ENCODE measurements around the gene ARL6IP6. TPM values are rescaled to one million over a fixed set of nuclear protein-coding genes. Genes with fewer than 3 reads are reported as not detected.

The ARL6IP6 gene
- total RNA-seq: 15.7 TPM
- long read RNA-seq, transcript ARL6IP6-201 (4 exons, 2,805 nt): major isoform, 36 of 52 reads
- long read RNA-seq, partial matches to known transcripts: 1 of 52 reads
- long read RNA-seq, other reads (novel, unspliced or antisense): 14 of 52 reads

DNA sequence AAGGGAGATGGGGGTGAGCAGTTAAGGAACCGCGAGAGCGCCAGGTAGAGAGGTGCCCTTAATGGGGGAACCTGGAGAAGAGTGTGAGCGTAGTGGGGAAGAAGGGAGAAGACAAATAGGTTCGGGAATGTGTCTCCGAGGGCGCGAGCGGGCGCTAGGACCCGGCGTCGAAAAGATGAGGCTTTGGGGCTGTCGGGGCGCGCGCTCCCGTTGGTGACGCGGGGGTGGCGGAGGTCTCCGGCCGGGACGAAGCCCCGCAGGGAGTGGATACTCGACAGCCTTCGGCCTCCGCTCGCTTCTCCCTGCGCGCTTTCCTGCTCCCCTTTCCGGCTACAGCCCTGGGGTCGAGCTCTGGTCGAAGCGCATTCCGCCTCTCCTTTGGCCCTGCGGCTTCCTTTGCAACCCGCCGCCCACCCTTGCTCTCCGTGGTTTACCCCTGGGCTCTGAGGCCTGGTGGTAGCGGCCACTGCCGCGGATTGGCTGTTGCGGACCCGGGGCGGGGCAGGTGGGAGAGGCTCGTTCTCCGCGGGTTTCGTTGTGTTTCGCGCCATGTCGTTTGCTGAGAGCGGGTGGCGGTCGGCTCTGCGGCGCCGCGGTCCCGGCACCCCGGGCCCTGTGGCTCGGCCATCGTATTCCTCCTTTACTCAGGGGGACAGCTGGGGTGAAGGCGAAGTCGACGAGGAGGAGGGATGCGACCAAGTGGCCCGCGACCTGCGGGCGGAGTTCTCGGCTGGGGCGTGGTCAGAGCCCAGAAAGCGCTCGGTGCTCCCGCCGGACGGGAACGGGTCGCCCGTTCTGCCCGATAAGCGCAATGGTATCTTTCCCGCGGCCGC lies at the start of gene ARL6IP6:
Gene ARL6IP6, plus strand, starts transcription at position 545 of the 833 bp plus-strand sequence. Its CDS starts 5 bp downstream, at position 550.
- ATAC-seq (peak; percentile 88), DNase-seq (peak; percentile 97)
- intact Hi-C loops (cut with DNase I): no loop called here
- Histone ChIP-seq H3K4me1 (peaks cover 37% of the 10 kb centered on the region), H3K27me3 (no peaks in the 10 kb centered on the region), H3K9me3 (no peaks in the 10 kb centered on the region), H3K4me3 (peak within 1 kb of the TSS; percentile 96), H3K27ac (peak within 1 kb of the TSS; percentile 97), H3K36me3 (peaks cover 25% of the 10 kb centered on the region)
- TF ChIP-seq, protein P1, sequence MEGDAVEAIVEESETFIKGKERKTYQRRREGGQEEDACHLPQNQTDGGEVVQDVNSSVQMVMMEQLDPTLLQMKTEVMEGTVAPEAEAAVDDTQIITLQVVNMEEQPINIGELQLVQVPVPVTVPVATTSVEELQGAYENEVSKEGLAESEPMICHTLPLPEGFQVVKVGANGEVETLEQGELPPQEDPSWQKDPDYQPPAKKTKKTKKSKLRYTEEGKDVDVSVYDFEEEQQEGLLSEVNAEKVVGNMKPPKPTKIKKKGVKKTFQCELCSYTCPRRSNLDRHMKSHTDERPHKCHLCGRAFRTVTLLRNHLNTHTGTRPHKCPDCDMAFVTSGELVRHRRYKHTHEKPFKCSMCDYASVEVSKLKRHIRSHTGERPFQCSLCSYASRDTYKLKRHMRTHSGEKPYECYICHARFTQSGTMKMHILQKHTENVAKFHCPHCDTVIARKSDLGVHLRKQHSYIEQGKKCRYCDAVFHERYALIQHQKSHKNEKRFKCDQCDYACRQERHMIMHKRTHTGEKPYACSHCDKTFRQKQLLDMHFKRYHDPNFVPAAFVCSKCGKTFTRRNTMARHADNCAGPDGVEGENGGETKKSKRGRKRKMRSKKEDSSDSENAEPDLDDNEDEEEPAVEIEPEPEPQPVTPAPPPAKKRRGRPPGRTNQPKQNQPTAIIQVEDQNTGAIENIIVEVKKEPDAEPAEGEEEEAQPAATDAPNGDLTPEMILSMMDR (IDR thresholded peaks at IDR 0.05): no peak

DNA sequence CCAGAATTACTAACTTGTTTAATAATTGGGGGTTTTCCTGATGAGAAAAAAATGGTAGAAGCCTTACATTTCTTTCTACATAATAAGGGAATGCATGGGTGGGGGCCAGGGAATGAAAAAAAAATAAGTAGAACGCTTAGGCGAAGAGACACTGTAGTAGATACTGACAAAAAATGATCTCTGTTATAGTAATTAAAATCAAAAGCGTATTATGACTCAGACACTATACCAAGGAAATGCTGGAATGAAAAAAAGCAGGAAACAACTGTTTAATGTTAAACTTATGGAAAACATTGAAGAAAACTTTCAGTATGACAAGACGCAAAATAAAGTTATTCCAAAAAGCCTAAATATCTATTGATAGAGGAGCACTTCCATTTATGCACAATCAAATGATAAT lies 44.1 kb upstream of the ARL6IP6 start:
- H3K27me3 ChIP-seq: no peaks in the 10 kb centered on the region
- H3K27ac ChIP-seq: no peak overlapping the region
- intact Hi-C loops (cut with DNase I): no loop called here
- ATAC-seq (no peak), DNase-seq (no peak)
- no peak overlapping the region for H3K4me3 ChIP-seq
- TF ChIP-seq, protein P1 (IDR thresholded peaks at IDR 0.05): no peak
- H3K9me3 ChIP-seq: no peaks in the 10 kb centered on the region
- H3K4me1 ChIP-seq: no peaks in the 10 kb centered on the region
- peaks cover 100% of the 10 kb centered on the region for H3K36me3 ChIP-seq

DNA sequence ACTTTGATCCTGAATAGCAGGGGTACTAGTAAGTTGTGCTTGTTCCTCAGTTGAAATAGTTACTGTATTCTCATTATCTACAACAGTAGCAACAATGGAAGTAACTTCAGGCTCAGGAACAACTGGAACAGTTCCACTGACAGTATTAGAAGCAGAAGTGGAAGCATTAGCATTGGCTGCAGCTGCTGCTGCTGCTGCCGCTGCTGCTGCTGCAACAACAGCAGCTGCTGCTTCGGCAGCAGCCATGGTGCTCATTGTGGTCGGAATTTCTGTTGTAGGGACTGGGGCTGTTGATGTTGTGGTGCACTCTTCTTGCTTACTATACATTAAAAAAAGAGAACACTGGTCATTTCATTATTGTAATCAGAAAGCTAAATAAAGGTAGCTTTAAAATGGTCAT lies 42.0 kb upstream of the ARL6IP6 start:
- TF ChIP-seq, protein P1 (IDR thresholded peaks at IDR 0.05): no peak
- Histone ChIP-seq H3K4me1 (no peaks in the 10 kb centered on the region), H3K9me3 (no peaks in the 10 kb centered on the region), H3K36me3 (peaks cover 99% of the 10 kb centered on the region), H3K27me3 (no peaks in the 10 kb centered on the region), H3K4me3 (no peak overlapping the region), H3K27ac (no peak overlapping the region)
- DNase-seq: no peak
- no peak for ATAC-seq
- intact Hi-C loops (cut with DNase I): no loop called here

DNA sequence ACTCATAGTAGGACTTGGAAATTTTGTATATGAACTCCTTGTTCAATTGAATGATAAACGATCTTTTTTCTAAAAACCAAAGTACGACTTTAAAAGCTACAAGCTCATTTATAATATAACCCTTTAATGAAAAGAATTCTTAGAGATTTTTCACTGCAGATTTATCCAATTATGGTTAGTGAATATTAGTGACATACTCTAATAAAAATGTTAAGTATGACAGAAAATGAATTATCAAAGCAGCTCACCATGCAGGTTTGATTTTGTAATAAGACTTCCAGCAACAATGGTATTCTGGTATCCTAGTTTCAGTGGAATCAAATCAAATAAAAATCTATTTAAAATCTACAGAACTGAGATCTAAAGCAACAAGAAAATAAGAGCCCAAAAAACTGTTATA lies 39.6 kb upstream of the ARL6IP6 start:
- Histone ChIP-seq H3K9me3 (no peaks in the 10 kb centered on the region), H3K27ac (no peak overlapping the region), H3K27me3 (no peaks in the 10 kb centered on the region), H3K4me3 (no peak overlapping the region), H3K36me3 (peaks cover 76% of the 10 kb centered on the region), H3K4me1 (no peaks in the 10 kb centered on the region)
- intact Hi-C loops (cut with DNase I): no loop called here
- TF ChIP-seq, protein P1 (IDR thresholded peaks at IDR 0.05): no peak
- DNase-seq: no peak
- ATAC-seq: no peak

DNA sequence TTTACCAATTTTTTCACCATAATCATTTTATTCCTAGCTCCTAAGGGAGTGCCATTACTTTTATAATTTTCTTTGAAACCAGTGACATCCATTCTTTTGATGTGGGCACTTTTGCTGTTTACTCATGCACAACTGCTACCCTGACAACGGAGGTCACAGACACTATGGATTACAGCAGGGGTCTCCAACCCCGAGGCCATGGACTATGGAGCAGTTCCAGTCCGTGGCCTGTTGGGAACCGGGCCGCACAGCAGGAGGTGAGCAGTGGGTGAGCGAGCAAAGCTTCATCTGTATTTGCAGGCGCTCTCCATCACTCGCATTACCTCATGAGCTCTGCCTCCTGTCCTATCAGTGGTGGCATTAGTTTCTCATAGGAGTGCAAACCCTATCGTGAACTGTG lies 35.8 kb upstream of the ARL6IP6 start:
- TF ChIP-seq, protein P1 (IDR thresholded peaks at IDR 0.05): no peak
- ATAC-seq: no peak
- Histone ChIP-seq H3K27ac (no peak overlapping the region), H3K27me3 (no peaks in the 10 kb centered on the region), H3K9me3 (no peaks in the 10 kb centered on the region), H3K4me1 (no peaks in the 10 kb centered on the region), H3K4me3 (no peak overlapping the region), H3K36me3 (peaks cover 37% of the 10 kb centered on the region)
- intact Hi-C loops (cut with DNase I): no loop called here
- no peak for DNase-seq

All from upper lobe of right lung (tissue), 1 donor.